Measurements from ENCODE around the gene LTA.
A peak's percentile ranks its signal among the peaks of the same experiment; 100 is the strongest.

LTA gene

GRCh38 chr6:31592396-31592771 is 20.3 kb downstream of the LTA start:
- no peak for DNase-seq
- no peaks in the 10 kb centered on the region for H3K36me3 ChIP-seq (replicated peaks)
- H3K27me3 ChIP-seq (replicated peaks) = no peaks in the 10 kb centered on the region
- no peak for TF ChIP-seq CTCF (IDR thresholded peaks at IDR 0.05; ENCODE audit: low read depth, low read length, missing control alignments)
- no peak overlapping the region for H3K4me3 ChIP-seq (ENCODE audit: low read depth, low read length)
- in situ Hi-C loops (cut with HindIII; ENCODE audit: low pct_ligation_motif_present, low sequenced_read_pairs) = no loop called here
- H3K27ac ChIP-seq = no peak overlapping the region

GRCh38 chr6:31597006-31597405 is 24.9 kb downstream of the LTA start:
- no peak overlapping the region for H3K27ac ChIP-seq
- no peaks in the 10 kb centered on the region for H3K36me3 ChIP-seq (replicated peaks)
- H3K27me3 ChIP-seq (replicated peaks) = no peaks in the 10 kb centered on the region
- TF ChIP-seq CTCF (IDR thresholded peaks at IDR 0.05; ENCODE audit: low read depth, low read length, missing control alignments) = peak; percentile 60
- no peak overlapping the region for H3K4me3 ChIP-seq (ENCODE audit: low read depth, low read length)
- in situ Hi-C loops (cut with HindIII; ENCODE audit: low pct_ligation_motif_present, low sequenced_read_pairs) = no loop called here
- DNase-seq = peak; percentile 32

GRCh38 chr6:31607317-31607716 is 35.2 kb downstream of the LTA start:
- in situ Hi-C loops (cut with HindIII; ENCODE audit: low pct_ligation_motif_present, low sequenced_read_pairs) = no loop called here
- no peak for DNase-seq
- Histone ChIP-seq H3K4me3 (ENCODE audit: low read depth, low read length) (no peak overlapping the region), H3K27me3 (replicated peaks) (no peaks in the 10 kb centered on the region), H3K36me3 (replicated peaks) (no peaks in the 10 kb centered on the region), H3K27ac (no peak overlapping the region)
- TF ChIP-seq CTCF (IDR thresholded peaks at IDR 0.05; ENCODE audit: low read depth, low read length, missing control alignments) = no peak

GRCh38 chr6:31609519-31610406 is 37.7 kb downstream of the LTA start:
- Histone ChIP-seq H3K4me3 (ENCODE audit: low read depth, low read length) (no peak overlapping the region), H3K36me3 (replicated peaks) (no peaks in the 10 kb centered on the region), H3K27ac (no peak overlapping the region), H3K27me3 (replicated peaks) (no peaks in the 10 kb centered on the region)
- in situ Hi-C loops (cut with HindIII; ENCODE audit: low pct_ligation_motif_present, low sequenced_read_pairs) = no loop called here
- no peak for TF ChIP-seq CTCF (IDR thresholded peaks at IDR 0.05; ENCODE audit: low read depth, low read length, missing control alignments)
- no peak for DNase-seq

GRCh38 chr6:31610968-31611367 is 38.9 kb downstream of the LTA start:
- Histone ChIP-seq H3K36me3 (replicated peaks) (no peaks in the 10 kb centered on the region), H3K4me3 (ENCODE audit: low read depth, low read length) (no peak overlapping the region), H3K27ac (no peak overlapping the region), H3K27me3 (replicated peaks) (no peaks in the 10 kb centered on the region)
- no peak for DNase-seq
- no peak for TF ChIP-seq CTCF (IDR thresholded peaks at IDR 0.05; ENCODE audit: low read depth, low read length, missing control alignments)
- in situ Hi-C loops (cut with HindIII; ENCODE audit: low pct_ligation_motif_present, low sequenced_read_pairs) = no loop called here

Data from brain microvascular endothelial cell (primary cell).